Measurements from ENCODE around the gene EBF4. TPM values are rescaled to one million over a fixed set of nuclear protein-coding genes. Genes with fewer than 3 reads are reported as not detected.

The EBF4 gene
- total RNA-seq, 6 experiments from 2014 or later = 2.8 to 16.6 (median 6.2) TPM

DNA sequence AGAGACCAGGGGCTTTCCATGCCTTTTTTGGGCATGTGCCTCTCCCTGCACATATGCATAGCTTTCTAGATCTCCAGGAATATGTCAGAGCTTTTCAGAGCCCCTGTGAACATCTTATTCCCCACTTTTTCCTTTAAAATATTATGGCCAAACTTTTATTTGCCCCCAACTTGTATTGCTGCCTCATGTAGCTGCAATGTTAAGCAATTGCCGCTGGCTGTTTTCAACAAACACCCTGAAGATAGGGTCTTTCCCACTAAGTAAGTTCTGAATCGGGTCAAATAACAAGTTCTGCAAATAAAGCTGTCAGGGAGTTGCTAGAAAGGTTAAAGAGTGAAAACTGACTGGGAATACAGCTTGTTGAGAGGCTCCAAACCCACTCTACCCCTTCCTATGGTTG, 42.3 kb downstream of the EBF4 start:
- H3K4me1 ChIP-seq = no peaks in the 10 kb centered on the region
- H3K36me3 ChIP-seq = no peaks in the 10 kb centered on the region
- H3K27me3 ChIP-seq = no peaks in the 10 kb centered on the region
- H3K27ac ChIP-seq = no peak overlapping the region
- ATAC-seq (no peak), DNase-seq (no peak)
- H3K9me3 ChIP-seq = no peaks in the 10 kb centered on the region
- intact Hi-C loops (cut with DNase I) = no loop called here
- no peak overlapping the region for H3K4me3 ChIP-seq
- no peak for TF ChIP-seq POLR2A (IDR thresholded peaks at IDR 0.05)
- TF ChIP-seq, protein P1, sequence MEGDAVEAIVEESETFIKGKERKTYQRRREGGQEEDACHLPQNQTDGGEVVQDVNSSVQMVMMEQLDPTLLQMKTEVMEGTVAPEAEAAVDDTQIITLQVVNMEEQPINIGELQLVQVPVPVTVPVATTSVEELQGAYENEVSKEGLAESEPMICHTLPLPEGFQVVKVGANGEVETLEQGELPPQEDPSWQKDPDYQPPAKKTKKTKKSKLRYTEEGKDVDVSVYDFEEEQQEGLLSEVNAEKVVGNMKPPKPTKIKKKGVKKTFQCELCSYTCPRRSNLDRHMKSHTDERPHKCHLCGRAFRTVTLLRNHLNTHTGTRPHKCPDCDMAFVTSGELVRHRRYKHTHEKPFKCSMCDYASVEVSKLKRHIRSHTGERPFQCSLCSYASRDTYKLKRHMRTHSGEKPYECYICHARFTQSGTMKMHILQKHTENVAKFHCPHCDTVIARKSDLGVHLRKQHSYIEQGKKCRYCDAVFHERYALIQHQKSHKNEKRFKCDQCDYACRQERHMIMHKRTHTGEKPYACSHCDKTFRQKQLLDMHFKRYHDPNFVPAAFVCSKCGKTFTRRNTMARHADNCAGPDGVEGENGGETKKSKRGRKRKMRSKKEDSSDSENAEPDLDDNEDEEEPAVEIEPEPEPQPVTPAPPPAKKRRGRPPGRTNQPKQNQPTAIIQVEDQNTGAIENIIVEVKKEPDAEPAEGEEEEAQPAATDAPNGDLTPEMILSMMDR (IDR thresholded peaks at IDR 0.05) = no peak
- WGBS (ENCODE audit: insufficient coverage, low coverage, low lambda C conversion rate, missing lambda C conversion rate) = 38% methylated on average over 2 of the region's 2 CpGs

DNA sequence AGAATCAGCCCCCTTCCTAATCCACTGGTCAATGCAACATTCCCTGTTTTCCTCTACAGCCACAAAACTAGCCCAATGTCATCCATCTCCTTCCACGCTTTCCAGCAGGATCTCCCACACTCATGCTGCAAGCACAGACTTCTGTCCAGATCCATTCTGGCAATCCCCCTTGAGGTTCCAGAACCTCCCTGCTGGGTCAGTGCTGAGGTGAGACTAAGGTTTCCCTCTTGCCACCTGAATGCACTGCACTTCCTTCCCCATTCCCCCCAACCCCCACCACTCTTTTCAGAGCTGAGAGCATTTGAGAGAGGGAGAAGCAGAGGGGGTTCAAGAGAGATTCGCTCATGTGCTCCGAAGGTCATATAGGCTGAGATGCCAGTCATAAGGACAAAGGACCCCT, 43.9 kb downstream of the EBF4 start:
- Histone ChIP-seq H3K27me3 (no peaks in the 10 kb centered on the region), H3K4me1 (no peaks in the 10 kb centered on the region), H3K9me3 (no peaks in the 10 kb centered on the region), H3K4me3 (no peak overlapping the region), H3K36me3 (no peaks in the 10 kb centered on the region), H3K27ac (no peak overlapping the region)
- TF ChIP-seq POLR2A (IDR thresholded peaks at IDR 0.05) = no peak
- TF ChIP-seq, protein P1 (IDR thresholded peaks at IDR 0.05) = no peak
- ATAC-seq (no peak), DNase-seq (no peak)
- intact Hi-C loops (cut with DNase I) = no loop called here
- WGBS (ENCODE audit: insufficient coverage, low coverage, low lambda C conversion rate, missing lambda C conversion rate) = no CpG with 5 or more reads among the region's 3 CpGs

DNA sequence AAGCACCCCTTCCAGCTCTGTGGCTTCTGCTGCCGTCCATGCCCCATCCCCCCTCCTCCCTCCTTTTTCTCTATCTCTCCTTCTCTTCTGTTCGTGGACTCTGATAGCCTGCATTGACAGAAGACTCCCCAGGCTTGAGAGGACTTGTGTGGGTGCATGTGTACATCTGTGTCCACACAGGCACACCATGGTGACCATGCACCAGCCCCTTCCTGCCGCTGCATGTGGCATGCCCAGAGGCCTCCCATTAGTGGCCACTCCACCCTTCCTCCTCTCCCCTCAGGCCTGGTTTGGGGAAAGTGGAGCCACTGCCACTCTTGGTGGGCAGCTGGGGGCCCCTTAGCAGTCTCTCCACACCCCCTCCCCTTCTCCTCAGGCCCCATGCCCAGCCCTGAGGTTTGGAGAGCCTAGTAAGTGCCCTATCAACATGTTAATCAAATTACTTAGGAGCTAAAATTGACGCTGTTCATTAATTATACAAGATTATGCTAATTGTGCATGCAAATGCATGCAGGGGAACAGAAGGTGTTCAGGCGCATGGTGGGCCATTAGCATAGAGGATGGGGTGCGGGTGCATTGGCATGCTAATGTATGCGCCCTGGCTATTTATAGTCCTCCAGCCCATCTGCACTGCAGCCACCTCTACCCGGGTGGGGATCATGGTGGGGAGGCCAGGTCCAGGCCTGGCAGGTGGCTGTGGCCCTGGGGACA, 45.9 kb downstream of the EBF4 start:
- ATAC-seq (no peak), DNase-seq (no peak)
- TF ChIP-seq, protein P1 (IDR thresholded peaks at IDR 0.05) = no peak
- no peak for TF ChIP-seq POLR2A (IDR thresholded peaks at IDR 0.05)
- H3K27ac ChIP-seq = no peak overlapping the region
- H3K4me3 ChIP-seq = no peak overlapping the region
- H3K9me3 ChIP-seq = no peaks in the 10 kb centered on the region
- WGBS (ENCODE audit: insufficient coverage, low coverage, low lambda C conversion rate, missing lambda C conversion rate) = 67% methylated on average over 7 of the region's 8 CpGs
- intact Hi-C loops (cut with DNase I) = no loop called here
- H3K4me1 ChIP-seq = no peaks in the 10 kb centered on the region
- no peaks in the 10 kb centered on the region for H3K27me3 ChIP-seq
- H3K36me3 ChIP-seq = no peaks in the 10 kb centered on the region

DNA sequence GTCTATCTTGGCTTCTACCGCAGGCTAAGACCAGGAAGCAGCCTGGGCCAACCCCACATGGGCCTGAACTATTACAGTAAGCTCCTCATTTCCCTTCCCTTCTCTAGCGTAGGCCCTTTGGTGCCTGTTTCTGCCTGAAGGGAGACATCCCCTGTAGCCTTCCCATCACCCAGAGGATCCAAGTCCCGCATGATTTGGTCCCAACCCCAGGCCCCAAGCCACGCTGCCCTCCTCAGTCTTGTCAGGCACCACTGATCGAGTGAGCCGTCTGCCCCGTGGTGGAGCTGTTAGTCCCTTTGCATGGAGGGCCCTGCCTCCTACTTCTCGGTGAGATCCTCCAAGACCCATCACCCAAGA, 46.4 kb downstream of the EBF4 start:
- Histone ChIP-seq H3K4me3 (no peak overlapping the region), H3K4me1 (no peaks in the 10 kb centered on the region), H3K27ac (no peak overlapping the region), H3K36me3 (no peaks in the 10 kb centered on the region), H3K27me3 (no peaks in the 10 kb centered on the region), H3K9me3 (no peaks in the 10 kb centered on the region)
- intact Hi-C loops (cut with DNase I) = no loop called here
- 95% methylated on average over 4 of the region's 8 CpGs for WGBS (ENCODE audit: insufficient coverage, low coverage, low lambda C conversion rate, missing lambda C conversion rate)
- TF ChIP-seq, protein P1 (IDR thresholded peaks at IDR 0.05) = no peak
- TF ChIP-seq POLR2A (IDR thresholded peaks at IDR 0.05) = no peak
- no peak for ATAC-seq
- DNase-seq = no peak

Data from right lobe of liver (tissue), 6 donors.